HG03520 (cell line): ENCODE data around the gene RALGAPB.

Source experiments
- ATAC-seq: cut with Tn5 transposase; IDR thresholded peaks from one replicate; pipeline ENCODE4 v1.9.1; 2021; ENCODE audit warnings: mild to moderate bottlenecking, moderate library complexity; ENCODE audit not compliant: unreplicated experiment

The RALGAPB gene

GRCh38 chr20:38603286-38603685 is 130.6 kb downstream of the RALGAPB start:
- no peak for ATAC-seq

GRCh38 chr20:38604873-38605303 is 132.2 kb downstream of the RALGAPB start:
- ATAC-seq = no peak

DNA sequence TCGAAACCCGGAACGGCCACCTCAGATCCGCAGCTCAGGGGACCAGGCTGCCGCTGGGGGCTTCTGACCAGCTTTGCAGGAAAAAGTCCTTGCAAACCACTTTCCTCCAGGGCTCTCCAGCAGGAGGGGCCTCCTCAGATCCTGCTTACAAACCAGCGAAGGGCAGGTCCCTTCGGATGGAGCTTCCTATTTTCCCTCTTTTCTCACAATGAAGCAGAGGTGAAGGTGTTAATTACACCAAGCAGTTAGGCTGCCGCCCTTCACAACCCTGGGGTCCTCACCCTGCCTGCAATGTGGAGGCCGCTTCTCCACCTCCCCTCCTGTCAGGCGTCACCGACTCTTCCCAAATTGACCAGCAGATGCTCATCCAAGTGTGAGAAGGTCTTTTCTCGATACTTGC is 134.7 kb downstream of the RALGAPB start:
- ATAC-seq = no peak

DNA sequence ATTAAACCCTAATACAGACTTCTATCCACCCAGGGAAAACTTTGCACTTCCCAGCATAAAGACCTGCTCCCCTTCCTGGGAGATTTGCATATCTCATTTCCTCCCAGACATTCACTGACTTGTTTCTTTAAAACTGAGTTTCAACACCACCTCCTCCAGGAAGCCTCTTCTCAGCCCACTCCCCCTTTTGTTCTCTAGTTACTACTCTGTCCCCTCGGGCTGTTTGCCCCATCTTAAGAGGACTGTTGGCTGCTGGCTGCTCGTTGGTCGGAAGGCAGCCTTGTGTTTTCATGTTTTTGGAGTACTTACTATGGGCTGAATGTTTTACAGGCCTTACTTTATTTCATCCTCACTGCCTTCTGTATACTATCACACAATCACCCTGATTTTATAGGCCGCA is 135.5 kb downstream of the RALGAPB start:
- ATAC-seq = no peak

DNA sequence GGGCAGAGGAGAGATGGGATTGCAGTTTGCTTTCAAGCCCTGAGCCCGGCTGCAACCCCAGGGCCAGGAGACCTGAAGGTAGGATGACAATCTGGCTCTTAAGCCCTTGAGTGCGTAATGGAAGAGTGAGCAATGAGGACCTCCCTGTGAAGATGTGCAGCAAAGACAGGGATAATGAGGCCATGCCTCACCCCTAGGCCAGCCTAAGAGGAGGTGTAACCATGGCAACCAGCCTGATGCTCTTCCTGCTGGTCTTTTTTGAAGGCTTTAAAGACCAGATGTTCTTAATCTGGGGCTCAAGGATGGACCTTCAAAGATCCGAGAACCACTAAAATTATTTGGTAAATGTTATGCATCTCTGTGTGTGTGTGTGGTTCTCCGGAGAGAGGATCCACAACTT is 137.2 kb downstream of the RALGAPB start:
- no peak for ATAC-seq

DNA sequence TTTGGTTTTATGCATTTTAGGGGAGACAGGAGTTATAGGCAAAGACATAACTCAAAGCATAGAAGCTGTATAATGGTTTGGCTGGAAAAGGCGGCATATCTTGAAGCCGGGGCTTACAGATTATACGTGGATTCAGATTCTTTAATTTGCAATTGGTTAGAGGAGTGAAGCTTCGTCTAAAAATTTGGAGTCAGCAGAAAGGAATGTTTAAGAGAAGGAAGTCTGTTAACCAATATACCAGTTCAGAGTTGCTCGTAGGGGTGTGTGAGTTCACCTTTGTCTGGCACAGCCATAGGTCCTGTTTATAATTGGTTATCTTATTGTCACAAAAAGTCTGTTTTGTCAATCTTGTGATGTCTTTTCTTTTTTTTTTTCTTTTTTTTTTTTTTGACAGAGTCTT is 137.9 kb downstream of the RALGAPB start:
- no peak for ATAC-seq

DNA sequence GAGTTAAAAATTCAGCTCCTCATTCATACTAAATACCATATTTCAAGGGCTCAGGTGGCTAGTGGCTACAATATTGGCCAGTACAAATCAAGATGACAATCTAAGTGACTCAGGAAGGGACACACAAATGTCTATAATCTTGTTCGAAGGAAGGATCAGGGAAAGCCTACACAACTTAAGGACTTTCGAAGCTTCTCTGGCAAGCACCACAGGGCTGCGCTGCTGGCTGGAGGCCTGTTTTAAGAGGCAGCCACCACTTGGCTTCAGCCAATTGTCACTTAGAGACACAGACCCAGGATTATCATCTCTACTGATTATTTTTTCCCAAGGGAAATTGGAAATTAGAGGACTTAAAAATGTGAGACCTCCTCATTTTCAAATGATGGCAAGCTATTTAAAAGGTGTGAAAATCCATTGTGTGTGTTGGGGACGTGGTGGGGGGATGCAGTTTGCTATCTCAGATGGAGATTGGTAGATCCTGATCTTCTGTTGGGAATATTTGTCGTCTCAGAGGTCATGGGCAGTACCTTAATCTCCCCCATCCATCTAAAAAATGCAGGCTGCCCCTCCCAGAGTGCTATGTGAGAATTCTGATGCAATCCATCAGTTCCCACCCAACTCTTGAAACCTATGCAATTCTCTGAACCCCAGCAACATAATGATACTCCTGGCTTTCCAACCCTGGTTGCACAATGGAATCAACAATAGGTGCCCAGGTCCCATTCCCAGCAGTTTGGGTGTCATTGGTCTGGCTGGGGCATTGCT is 140.3 kb downstream of the RALGAPB start:
- ATAC-seq = no peak

DNA sequence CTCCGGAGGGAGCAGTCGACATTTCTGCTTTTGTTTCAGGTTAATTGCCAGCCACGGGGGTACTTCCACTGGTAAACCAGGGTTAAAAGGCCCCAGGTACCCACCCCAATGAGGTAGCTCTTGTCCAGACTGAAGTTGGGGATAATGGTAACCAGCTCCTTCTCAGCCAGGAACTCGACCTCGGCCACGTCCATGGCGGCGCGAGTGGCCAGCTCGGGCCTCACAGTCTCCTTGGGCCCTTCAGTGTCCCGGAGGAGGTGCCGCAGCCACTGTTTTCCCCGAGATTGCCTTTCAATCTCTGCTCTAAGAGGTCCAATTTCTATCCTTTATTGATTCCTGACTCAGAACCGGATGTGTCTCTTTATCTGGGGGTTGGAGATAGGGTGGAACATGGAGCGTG is 142.6 kb downstream of the RALGAPB start:
- ATAC-seq = no peak

GRCh38 chr20:38616457-38616856 is 143.8 kb downstream of the RALGAPB start:
- ATAC-seq = no peak

- no peak for ATAC-seq
These were observed 144.6 kb downstream of the RALGAPB start for GRCh38 chr20:38617011-38617829.

DNA sequence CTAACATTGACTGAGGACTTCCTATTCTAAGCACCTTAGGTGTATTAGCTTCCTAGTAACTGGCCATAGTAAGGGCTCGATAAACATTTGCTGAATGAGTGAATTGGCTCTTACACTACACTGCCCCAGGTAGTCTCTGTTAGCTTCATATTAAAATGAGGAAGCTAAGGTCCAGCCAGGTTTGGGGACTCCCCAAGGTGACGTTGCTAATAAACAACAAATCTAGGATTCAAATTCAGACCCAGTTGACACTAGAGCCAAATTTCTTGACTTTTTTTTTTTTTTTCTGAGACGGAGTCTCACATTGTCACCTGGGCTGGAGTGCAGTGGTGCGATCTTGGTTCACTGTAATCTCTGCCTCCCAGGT is 145.2 kb downstream of the RALGAPB start:
- no peak for ATAC-seq

GRCh38 chr20:38620441-38620840 is 147.8 kb downstream of the RALGAPB start:
- ATAC-seq = no peak

- no peak for ATAC-seq
These were observed 150.4 kb downstream of the RALGAPB start for GRCh38 chr20:38623061-38623460.

DNA sequence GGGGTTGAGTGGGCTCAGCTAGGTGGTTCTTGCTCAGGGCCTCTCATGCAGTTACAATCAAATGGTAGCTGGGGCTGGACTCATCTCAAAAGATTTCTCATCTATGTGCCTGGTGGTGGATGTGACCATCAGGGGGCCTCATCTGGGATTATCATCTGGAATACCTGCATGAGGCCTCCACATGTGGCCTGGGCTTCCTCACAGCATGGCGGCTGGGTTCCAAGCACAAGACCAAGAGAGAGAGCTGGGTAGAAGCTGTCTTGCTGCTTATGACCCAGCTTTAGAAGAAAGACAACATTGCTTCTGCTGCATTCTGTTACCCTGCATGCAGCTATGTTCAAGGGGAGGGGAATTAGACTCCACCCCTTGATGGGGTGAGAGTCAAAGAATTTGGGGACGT is 151.4 kb downstream of the RALGAPB start:
- no peak for ATAC-seq

- no peak for ATAC-seq
These were observed 153.3 kb downstream of the RALGAPB start for GRCh38 chr20:38625896-38626295.

- ATAC-seq = no peak
These were observed 154.4 kb downstream of the RALGAPB start for GRCh38 chr20:38626921-38627659.
